ENCODE results near the gene RNF7. TPM values are rescaled to one million over a fixed set of nuclear protein-coding genes. Genes with fewer than 3 reads are reported as not detected.

The RNF7 gene
- polyA plus RNA-seq, 3 donors, result 92.2 to 206 (median 187) TPM

- Histone ChIP-seq H3K9me3 (replicated peaks in 1 of 2; ENCODE audit: control insufficient read depth in 1 of 2, insufficient read depth in 1 of 2, low read length in 2 of 2) (no peaks in the 10 kb centered on the region), H3K4me2 (replicated peaks; ENCODE audit: extremely low read depth, low read length, poor library complexity, severe bottlenecking) (no peak overlapping the region), H3K4me1 (ENCODE audit: control insufficient read depth in 1 of 2, insufficient read depth in 2 of 2, low read length in 2 of 2) (no peaks in the 10 kb centered on the region), H3K79me2 (ENCODE audit: insufficient read depth, low read length) (no peaks in the 10 kb centered on the region), H3K4me3 (replicated peaks in 1 of 3; ENCODE audit: low read depth in 2 of 3, low read length in 3 of 3) (no peak overlapping the region), H3K27me3 (ENCODE audit: control insufficient read depth in 2 of 2, insufficient read depth in 2 of 2, low read length in 2 of 2) (no peaks in the 10 kb centered on the region), H3K36me3 (replicated peaks in 1 of 2; ENCODE audit: control insufficient read depth in 1 of 2, insufficient read depth in 2 of 2, low read length in 2 of 2) (no peaks in the 10 kb centered on the region), H3K27ac (ENCODE audit: low read depth in 1 of 2, low read length in 2 of 2) (no peak overlapping the region), H4K20me1 (ENCODE audit: insufficient read depth, low read length) (no peaks in the 10 kb centered on the region), H2AFZ (ENCODE audit: insufficient read depth, low read depth, low read length, poor library complexity, severe bottlenecking) (no peak overlapping the region), H3K9ac (ENCODE audit: insufficient read depth, low read length, poor library complexity, severe bottlenecking) (no peak overlapping the region)
- TF ChIP-seq CTCF (IDR thresholded peaks at IDR 0.05), result no peak
- DNase-seq, result no peak
- Mint-ChIP-seq H3K27me3 (ENCODE audit: low read depth in 3 of 3) (peaks cover 0 to 2% (median 1%) of the 10 kb centered on the region in 3 donors), H3K4me1 (peaks cover 9% of the 10 kb centered on the region), H3K36me3 (no peaks in the 10 kb centered on the region), H3K9me3 (peaks cover 0 to 2% (median 0%) of the 10 kb centered on the region in 7 donors), H3K4me3 (no peak overlapping the region), H3K27ac (no peak overlapping the region)
- intact Hi-C loops (cut with micrococcal nuclease), result no loop called here
- WGBS (ENCODE audit: insufficient coverage), result 100% methylated on average over 1 of the region's 2 CpGs
Measured at GRCh38 chr3:141722081-141722480, 16.0 kb upstream of the RNF7 start.

- no peak for DNase-seq
- no CpG with 5 or more reads among the region's 2 CpGs for WGBS (ENCODE audit: insufficient coverage)
- H3K4me3 Mint-ChIP-seq, result no peak overlapping the region
Measured at GRCh38 chr3:141722648-141723047, 15.4 kb upstream of the RNF7 start.

More at GRCh38 chr3:141722648-141723047, 15.4 kb upstream of the RNF7 start:
- no peak overlapping the region for H2AFZ ChIP-seq (ENCODE audit: insufficient read depth, low read depth, low read length, poor library complexity, severe bottlenecking)
- H3K27ac ChIP-seq (ENCODE audit: low read depth in 1 of 2, low read length in 2 of 2), result no peak overlapping the region
- no peak overlapping the region for H3K27ac Mint-ChIP-seq
- H3K4me1 ChIP-seq (ENCODE audit: control insufficient read depth in 1 of 2, insufficient read depth in 2 of 2, low read length in 2 of 2), result no peaks in the 10 kb centered on the region
- no peak for TF ChIP-seq CTCF (IDR thresholded peaks at IDR 0.05)
- H3K36me3 Mint-ChIP-seq, result no peaks in the 10 kb centered on the region
- intact Hi-C loops (cut with micrococcal nuclease), result no loop called here
- no peak overlapping the region for H3K4me2 ChIP-seq (replicated peaks; ENCODE audit: extremely low read depth, low read length, poor library complexity, severe bottlenecking)
- H3K4me3 ChIP-seq (replicated peaks in 1 of 3; ENCODE audit: low read depth in 2 of 3, low read length in 3 of 3), result no peak overlapping the region
- H3K9me3 Mint-ChIP-seq, result peaks cover 0 to 2% (median 0%) of the 10 kb centered on the region in 7 donors
- H3K79me2 ChIP-seq (ENCODE audit: insufficient read depth, low read length), result no peaks in the 10 kb centered on the region
- H3K9ac ChIP-seq (ENCODE audit: insufficient read depth, low read length, poor library complexity, severe bottlenecking), result no peak overlapping the region
- peaks cover 0 to 2% (median 1%) of the 10 kb centered on the region in 3 donors for H3K27me3 Mint-ChIP-seq (ENCODE audit: low read depth in 3 of 3)
- no peaks in the 10 kb centered on the region for H3K9me3 ChIP-seq (replicated peaks in 1 of 2; ENCODE audit: control insufficient read depth in 1 of 2, insufficient read depth in 1 of 2, low read length in 2 of 2)
- no peaks in the 10 kb centered on the region for H3K27me3 ChIP-seq (ENCODE audit: control insufficient read depth in 2 of 2, insufficient read depth in 2 of 2, low read length in 2 of 2)
- H3K4me1 Mint-ChIP-seq, result peaks cover 9% of the 10 kb centered on the region
- H3K36me3 ChIP-seq (replicated peaks in 1 of 2; ENCODE audit: control insufficient read depth in 1 of 2, insufficient read depth in 2 of 2, low read length in 2 of 2), result no peaks in the 10 kb centered on the region
- H4K20me1 ChIP-seq (ENCODE audit: insufficient read depth, low read length), result no peaks in the 10 kb centered on the region

All from CD14-positive monocyte (primary cell).